DLD1 (cell line): ENCODE measurements around the gene CDKN2C.

Experiments
- in situ Hi-C: cut with HindIII; loops from 2 replicates; pipeline ENCODE4 v1.10.0; 2017; ENCODE audit warnings: low sequenced_read_pairs

Gene CDKN2C

DNA sequence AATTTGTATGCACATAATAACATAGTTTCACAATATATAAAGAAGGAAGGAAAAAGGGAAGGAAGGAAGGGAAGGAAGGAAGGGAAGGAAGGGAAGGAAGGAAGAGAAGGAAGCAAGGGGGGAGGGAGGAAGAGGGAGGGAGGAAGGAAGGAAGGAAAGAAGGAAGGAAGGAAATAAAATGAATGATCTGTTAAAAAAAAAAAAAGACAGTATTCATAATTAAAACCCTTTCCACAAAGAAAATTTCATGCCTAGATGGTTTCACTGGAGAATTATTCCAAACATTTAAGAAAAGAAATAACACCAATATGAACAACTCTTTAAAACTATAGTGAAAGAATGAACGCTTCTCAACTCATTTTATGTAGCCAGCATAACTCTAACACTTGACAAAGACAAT lies 44.8 kb downstream of the CDKN2C start:
- in situ Hi-C loops, result no loop called here

DNA sequence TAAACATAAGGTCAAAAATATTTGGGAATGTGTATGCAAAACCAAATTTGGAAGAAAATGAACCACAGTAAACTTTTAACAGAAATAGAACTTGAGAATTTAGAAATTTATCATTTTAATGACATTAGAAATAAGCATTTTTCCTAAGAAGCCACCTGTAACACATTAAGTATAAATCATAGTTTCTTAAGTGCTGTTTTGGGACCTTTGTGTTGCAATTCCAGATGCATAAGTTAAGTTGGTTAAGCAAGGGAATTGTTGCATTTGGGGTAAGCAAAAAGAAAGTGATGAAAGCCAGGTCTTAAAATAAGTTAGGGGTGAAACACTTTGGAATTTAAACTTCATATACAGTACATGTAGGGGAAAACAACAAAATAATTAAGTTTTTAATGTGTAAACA lies 49.8 kb downstream of the CDKN2C start:
- in situ Hi-C loops, result no loop called here
